Mesothelial cell of epicardium (in vitro differentiated cells): ENCODE results near the gene NEU4. TPM values are rescaled to one million over a fixed set of nuclear protein-coding genes. Genes with fewer than 3 reads are reported as not detected.
A peak's percentile ranks its signal among the peaks of the same experiment; 100 is the strongest.
"Not testable (repeated sequence)": the region's sequence is repeated elsewhere in the genome, so short reads cannot be mapped to it uniquely, and the experiment has no call there.

Experiments
- DNase-seq, 2 experiments: peaks; one replicate each; pipeline ENCODE4 v3.0.0; 2021; ENCODE audit warnings: low spot score in 2 of 2; ENCODE audit not compliant: unreplicated experiment in 2 of 2
- H3K27ac Mint-ChIP-seq: 2 replicates; pipeline ENCODE4 v1.8.0; 2021; ENCODE audit warnings: mixed read lengths
- H3K27me3 Mint-ChIP-seq: 2 replicates; pipeline ENCODE4 v1.8.0; 2021; ENCODE audit warnings: low read depth, mixed read lengths
- H3K36me3 Mint-ChIP-seq: 2 replicates; pipeline ENCODE4 v1.8.0; 2021; ENCODE audit warnings: mixed read lengths
- H3K4me1 Mint-ChIP-seq: 2 replicates; pipeline ENCODE4 v1.8.0; 2021; ENCODE audit warnings: mixed read lengths
- H3K4me3 Mint-ChIP-seq: 2 replicates; pipeline ENCODE4 v1.8.0; 2021; ENCODE audit warnings: mild to moderate bottlenecking, moderate library complexity, mixed read lengths
- H3K9me3 Mint-ChIP-seq: 2 replicates; pipeline ENCODE4 v1.8.0; 2021; ENCODE audit warnings: mixed read lengths
- total RNA-seq: library from RNA; stranded (reverse); gene quantifications from 3 replicates; pipeline ENCODE4 v1.2.1, GENCODE V29; 2021
- TF ChIP-seq, protein P1 (sequence below): fragments of 200-600 bp; sonication (generic); IDR thresholded peaks from one replicate; pipeline ENCODE4 v1.5.0; 2021; ENCODE audit warnings: antibody characterized with exemption; ENCODE audit not compliant: unreplicated experiment

NEU4 gene
- total RNA-seq, 1 donor from 2014 or later: 0.87 TPM

DNA sequence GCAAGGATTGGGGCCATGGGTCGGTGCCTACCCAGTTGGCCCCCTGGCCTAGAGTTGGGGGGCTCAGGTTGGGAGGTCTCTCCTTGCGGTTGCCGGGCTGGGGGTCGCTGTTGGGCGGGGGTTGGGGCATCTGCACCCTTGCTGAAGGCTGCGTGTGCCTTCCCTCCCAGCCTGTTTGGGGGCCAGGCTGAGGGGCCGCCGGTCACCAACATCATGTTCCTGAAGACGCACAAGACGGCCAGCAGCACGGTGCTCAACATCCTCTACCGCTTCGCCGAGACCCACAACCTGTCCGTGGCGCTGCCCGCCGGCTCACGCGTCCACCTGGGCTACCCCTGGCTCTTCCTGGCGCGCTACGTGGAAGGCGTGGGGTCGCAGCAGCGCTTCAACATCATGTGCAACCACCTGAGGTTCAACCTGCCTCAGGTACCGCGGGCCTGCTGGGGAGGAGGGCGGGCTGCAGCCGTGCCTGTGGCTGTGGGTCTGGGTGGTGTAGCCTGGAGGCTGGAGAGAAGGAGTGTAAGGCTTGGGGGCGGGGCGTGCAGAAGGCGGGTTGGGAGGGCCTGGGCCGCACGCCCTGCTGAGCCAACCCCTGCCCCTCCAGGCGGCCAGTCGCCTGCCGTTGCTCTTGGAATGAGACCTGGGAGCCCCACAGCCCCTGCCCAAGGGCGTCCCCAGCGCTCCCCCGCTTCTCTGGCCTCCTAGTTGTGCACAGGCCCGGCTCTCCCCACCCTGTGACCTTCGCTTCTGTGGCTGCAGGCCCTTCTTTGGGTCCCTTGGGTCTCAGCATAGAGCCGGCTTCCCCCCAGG is 7.2 kb upstream of the NEU4 start:
- Mint-ChIP-seq H3K27me3 (no peaks in the 10 kb centered on the region), H3K36me3 (no peaks in the 10 kb centered on the region), H3K27ac (no peak overlapping the region), H3K4me3 (no peak overlapping the region), H3K9me3 (no peaks in the 10 kb centered on the region), H3K4me1 (peaks cover 14% of the 10 kb centered on the region)
- TF ChIP-seq, protein P1, sequence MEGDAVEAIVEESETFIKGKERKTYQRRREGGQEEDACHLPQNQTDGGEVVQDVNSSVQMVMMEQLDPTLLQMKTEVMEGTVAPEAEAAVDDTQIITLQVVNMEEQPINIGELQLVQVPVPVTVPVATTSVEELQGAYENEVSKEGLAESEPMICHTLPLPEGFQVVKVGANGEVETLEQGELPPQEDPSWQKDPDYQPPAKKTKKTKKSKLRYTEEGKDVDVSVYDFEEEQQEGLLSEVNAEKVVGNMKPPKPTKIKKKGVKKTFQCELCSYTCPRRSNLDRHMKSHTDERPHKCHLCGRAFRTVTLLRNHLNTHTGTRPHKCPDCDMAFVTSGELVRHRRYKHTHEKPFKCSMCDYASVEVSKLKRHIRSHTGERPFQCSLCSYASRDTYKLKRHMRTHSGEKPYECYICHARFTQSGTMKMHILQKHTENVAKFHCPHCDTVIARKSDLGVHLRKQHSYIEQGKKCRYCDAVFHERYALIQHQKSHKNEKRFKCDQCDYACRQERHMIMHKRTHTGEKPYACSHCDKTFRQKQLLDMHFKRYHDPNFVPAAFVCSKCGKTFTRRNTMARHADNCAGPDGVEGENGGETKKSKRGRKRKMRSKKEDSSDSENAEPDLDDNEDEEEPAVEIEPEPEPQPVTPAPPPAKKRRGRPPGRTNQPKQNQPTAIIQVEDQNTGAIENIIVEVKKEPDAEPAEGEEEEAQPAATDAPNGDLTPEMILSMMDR: no peak
- DNase-seq: peak; percentile 17 to 41

- TF ChIP-seq, protein P1: no peak
Measured at GRCh38 chr2:241802421-241803318, 6.3 kb upstream of the NEU4 start.

GRCh38 chr2:241803387-241804325 is 5.3 kb upstream of the NEU4 start:
- H3K4me3 Mint-ChIP-seq: no peak overlapping the region
- H3K27ac Mint-ChIP-seq: no peak overlapping the region
- peaks cover 15% of the 10 kb centered on the region for H3K4me1 Mint-ChIP-seq
- no peaks in the 10 kb centered on the region for H3K27me3 Mint-ChIP-seq
- TF ChIP-seq, protein P1: no peak
- no peaks in the 10 kb centered on the region for H3K36me3 Mint-ChIP-seq
- DNase-seq: peak in 1 of 2 experiments; percentile 17
- no peaks in the 10 kb centered on the region for H3K9me3 Mint-ChIP-seq

More at GRCh38 chr2:241802421-241803318, 6.3 kb upstream of the NEU4 start:
- peak in 1 of 2 experiments; percentile 16 for DNase-seq
- Mint-ChIP-seq H3K9me3 (no peaks in the 10 kb centered on the region), H3K36me3 (no peaks in the 10 kb centered on the region), H3K4me1 (peaks cover 13% of the 10 kb centered on the region), H3K27ac (no peak overlapping the region), H3K4me3 (no peak overlapping the region), H3K27me3 (no peaks in the 10 kb centered on the region)

DNA sequence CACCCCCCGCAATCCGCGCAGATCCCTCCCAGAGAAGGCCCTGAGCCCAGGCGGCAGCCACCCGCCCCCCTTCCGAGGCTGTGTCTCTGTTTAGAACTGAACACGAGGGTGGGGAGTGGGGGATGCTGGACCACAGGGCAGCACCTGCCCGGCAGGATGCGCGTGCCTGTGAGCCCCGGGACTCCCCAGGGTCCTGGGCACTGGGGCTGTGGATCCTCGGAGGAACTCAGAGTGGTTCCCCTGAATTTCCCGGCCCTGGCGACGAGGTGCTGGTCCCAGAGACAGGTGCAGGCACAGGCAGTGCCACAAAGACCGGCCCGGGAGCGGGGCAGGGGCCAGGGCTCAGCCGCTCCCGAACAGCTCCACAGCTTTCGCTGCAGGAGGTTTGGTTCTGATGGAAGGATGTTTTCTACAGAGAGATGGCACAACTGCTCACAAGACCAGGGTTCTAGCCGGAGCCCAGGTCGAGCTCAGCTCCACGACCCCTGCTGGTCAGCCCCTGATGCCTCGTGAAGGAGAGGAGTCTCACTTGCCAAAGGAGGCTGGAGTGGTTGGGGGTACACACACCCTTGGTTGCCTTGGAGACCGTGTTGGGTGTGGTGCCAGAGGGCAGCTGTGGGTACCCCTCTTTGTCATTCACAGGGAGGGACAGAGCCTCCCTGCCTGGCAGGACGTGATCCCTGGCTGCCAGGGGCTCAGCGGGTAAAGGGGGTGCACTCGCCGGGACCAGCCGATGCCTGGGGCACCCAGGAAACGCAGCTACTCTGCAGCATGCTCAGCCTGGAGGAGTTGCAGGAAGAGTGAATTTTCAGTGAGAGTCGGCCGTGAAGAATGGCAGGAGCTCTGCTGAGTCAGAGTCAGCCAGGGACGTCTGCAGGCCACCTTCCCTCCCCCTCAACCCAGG is 4.4 kb upstream of the NEU4 start:
- Mint-ChIP-seq H3K4me1 (peaks cover 15% of the 10 kb centered on the region), H3K4me3 (no peak overlapping the region)

GRCh38 chr2:241806217-241806616 is 2.8 kb upstream of the NEU4 start:
- H3K9me3 Mint-ChIP-seq: not testable (repeated sequence)

More for the DNA sequence above, 4.4 kb upstream of the NEU4 start:
- TF ChIP-seq, protein P1: no peak
- Mint-ChIP-seq H3K27ac (peak overlapping the region; percentile 47), H3K36me3 (no peaks in the 10 kb centered on the region), H3K9me3 (no peaks in the 10 kb centered on the region), H3K27me3 (no peaks in the 10 kb centered on the region)
- peak in 1 of 2 experiments; percentile 40 for DNase-seq

More at GRCh38 chr2:241806217-241806616, 2.8 kb upstream of the NEU4 start:
- DNase-seq, H3K27ac Mint-ChIP-seq, H3K36me3 Mint-ChIP-seq, H3K27me3 Mint-ChIP-seq, H3K4me3 Mint-ChIP-seq: not testable (repeated sequence)
- H3K4me1 Mint-ChIP-seq: peaks cover 15% of the 10 kb centered on the region
